IPS-11a (cell line): ENCODE results near the gene ACP3.
"Not testable (repeated sequence)": the region's sequence is repeated elsewhere in the genome, so short reads cannot be mapped to it uniquely, and the experiment has no call there.

Source experiments
- H3K4me3 ChIP-seq: one replicate; pipeline ENCODE4 v1.5.1; 2013; ENCODE audit warnings: low read depth, low read length, control low read depth

Gene ACP3, protein sequence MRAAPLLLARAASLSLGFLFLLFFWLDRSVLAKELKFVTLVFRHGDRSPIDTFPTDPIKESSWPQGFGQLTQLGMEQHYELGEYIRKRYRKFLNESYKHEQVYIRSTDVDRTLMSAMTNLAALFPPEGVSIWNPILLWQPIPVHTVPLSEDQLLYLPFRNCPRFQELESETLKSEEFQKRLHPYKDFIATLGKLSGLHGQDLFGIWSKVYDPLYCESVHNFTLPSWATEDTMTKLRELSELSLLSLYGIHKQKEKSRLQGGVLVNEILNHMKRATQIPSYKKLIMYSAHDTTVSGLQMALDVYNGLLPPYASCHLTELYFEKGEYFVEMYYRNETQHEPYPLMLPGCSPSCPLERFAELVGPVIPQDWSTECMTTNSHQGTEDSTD

DNA sequence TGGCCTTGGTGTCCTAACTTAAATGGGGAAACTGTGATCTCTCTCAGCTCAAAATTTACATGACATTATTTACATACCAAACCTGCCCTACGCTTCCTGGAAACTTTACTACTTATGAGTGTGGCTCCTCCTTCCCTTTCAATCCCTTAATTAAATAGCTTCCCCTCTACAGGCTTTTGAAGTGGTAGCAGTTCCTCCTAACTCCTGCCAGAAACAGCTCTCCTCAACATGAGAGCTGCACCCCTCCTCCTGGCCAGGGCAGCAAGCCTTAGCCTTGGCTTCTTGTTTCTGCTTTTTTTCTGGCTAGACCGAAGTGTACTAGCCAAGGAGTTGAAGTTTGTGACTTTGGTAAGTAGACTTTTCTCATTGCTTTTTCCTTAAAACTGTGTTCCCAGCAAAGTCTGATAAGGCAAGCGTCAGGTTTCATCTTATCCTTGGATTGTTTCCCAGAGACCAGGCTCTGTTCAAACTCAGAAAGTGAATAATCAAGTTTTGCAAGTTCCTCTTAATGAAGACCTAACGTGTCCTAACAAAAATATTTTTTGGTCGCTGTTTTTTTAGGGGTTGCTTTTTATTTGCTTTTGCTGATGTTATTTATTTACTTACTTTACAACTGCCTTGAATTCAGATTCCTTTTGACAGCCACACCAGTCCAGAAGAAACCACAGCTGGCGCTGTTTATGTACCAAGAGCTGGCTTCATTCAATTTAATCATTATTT is at the start of gene ACP3:
ACP3 (plus strand) TSS at position 179 of the 720 bp plus-strand sequence; CDS start at position 229, 50 bp downstream.
- H3K4me3 ChIP-seq: no peak within 1 kb of the TSS

GRCh38 chr3:132268956-132269355 is 48.3 kb upstream of the ACP3 start:
- no peak overlapping the region for H3K4me3 ChIP-seq

GRCh38 chr3:132273036-132273435 is 44.2 kb upstream of the ACP3 start:
- H3K4me3 ChIP-seq: no peak overlapping the region

- no peak overlapping the region for H3K4me3 ChIP-seq
Measured at GRCh38 chr3:132276228-132276906, 40.8 kb upstream of the ACP3 start.

DNA sequence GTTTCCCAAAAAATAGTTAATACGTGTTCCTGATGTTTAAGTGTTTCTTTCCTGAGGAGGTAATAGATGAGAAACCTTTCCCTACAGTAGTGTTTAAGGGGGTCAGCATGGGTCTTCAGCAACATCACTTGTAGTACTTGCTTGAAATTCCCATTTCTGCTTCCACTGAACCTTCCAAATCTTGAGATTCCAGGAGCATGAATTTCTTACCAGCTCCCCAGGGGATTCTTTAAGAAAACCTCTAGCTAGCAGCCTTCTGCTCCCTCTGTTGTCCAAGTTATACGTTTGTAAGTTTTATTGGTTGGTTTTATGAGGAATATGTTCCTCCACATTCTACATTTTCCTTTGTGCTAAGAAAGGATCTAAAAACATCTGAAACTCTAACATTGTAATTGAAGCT is 38.2 kb upstream of the ACP3 start:
- no peak overlapping the region for H3K4me3 ChIP-seq

GRCh38 chr3:132283440-132283839 is 33.8 kb upstream of the ACP3 start:
- no peak overlapping the region for H3K4me3 ChIP-seq

GRCh38 chr3:132283916-132284405 is 33.2 kb upstream of the ACP3 start:
- no peak overlapping the region for H3K4me3 ChIP-seq

DNA sequence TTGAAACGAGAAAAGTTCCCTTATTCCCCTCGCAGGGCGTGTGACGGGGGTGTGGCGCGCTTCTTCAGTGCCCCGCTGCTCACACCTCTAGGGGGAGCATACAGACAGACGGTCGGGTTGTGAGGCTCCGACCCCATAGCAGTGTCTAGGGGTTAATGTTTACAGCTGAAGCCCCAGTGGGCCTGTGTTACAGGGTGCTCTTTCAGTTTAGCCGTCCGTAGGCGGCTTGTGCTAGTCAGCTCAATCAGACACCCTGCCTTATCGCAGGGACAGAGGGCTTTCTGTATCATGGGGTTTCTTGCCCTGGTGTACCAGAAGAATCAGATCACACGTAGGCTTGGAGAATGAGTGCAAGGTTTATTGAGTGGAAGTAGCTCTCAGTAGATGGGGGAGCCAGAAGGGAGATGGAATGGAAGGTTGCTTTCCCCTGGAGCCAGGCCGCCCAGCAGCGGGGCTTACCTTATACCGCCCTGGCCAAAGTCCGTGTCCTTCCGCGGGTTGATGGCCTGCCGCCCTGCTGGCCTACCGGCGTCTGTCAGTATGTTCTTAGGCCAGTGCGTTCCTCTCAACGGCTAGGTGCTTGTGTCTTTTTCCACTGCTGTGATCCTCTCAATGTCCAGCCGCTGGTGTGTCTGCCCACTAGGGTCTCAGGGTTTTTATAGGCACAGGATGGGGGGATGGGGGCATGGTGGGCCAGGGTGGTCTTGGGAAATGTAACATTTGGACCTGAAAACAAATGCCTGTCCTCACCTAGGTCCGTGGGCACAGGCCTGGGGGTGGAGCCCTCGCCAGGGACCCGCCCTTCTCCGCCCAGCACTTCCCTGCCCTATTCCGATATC is 32.2 kb upstream of the ACP3 start:
- no peak overlapping the region for H3K4me3 ChIP-seq

GRCh38 chr3:132285620-132285945 is 31.6 kb upstream of the ACP3 start:
- H3K4me3 ChIP-seq: no peak overlapping the region

GRCh38 chr3:132286035-132286434 is 31.2 kb upstream of the ACP3 start:
- H3K4me3 ChIP-seq: no peak overlapping the region

- H3K4me3 ChIP-seq: no peak overlapping the region
Measured at GRCh38 chr3:132288357-132288756, 28.9 kb upstream of the ACP3 start.

GRCh38 chr3:132289316-132289715 is 27.9 kb upstream of the ACP3 start:
- H3K4me3 ChIP-seq: no peak overlapping the region

- H3K4me3 ChIP-seq: no peak overlapping the region
Measured at GRCh38 chr3:132290833-132291232, 26.4 kb upstream of the ACP3 start.

DNA sequence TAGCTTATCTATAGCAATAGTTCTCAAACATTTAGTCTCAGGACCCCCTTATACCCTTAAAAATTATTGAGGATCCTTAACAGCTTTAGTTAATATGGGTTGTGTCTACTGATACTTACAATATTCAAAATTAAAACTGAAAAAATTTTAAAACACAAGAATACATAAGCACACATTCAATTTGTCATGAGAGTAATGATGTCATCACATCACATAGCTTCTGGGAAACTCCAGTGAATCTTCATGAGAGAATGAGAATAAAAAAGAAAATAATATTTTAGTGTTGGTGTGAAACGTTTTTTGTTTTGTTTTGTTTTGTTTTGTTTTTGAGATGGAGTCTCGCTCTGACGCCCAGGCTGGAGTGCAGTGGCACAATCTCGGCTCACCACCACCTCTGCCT is 25.2 kb upstream of the ACP3 start:
- H3K4me3 ChIP-seq: no peak overlapping the region

DNA sequence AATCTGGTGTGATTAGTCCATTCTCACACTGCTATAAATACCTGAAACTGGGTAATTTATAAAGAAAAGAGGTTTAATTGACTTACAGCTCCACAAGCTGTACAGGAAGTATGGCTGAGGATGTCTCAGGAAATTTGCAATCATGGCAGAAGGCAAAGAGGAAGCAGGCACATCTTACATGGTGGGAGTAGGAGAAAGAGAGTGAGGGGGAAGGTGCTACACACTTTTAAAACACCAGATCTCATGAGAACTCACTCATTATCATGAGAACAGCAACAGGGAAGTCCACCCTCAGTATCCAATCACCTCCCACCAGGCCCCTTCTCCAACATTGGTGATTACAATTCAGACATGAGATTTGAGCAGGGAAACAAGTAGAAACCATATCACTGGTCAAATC is 24.0 kb upstream of the ACP3 start:
- no peak overlapping the region for H3K4me3 ChIP-seq

DNA sequence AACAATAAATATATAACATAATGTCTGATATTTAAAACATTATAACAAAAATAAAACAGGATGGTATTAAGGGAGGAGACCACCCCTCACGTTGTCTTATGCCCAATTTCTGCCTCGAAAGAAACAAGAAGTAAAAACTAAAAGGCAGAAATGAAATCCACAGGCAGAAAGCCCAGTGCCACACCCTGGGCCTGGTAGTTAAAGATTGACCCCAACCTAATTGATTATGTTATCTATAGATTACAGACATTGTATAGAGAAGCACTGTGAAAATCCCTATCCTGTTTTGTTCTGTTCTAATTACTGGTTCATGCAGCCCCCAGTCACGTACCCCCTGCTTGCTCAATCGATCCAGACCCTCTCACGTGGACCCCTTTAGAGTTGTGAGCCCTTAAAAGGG is 22.3 kb upstream of the ACP3 start:
- no peak overlapping the region for H3K4me3 ChIP-seq

GRCh38 chr3:132303336-132304201 is 13.6 kb upstream of the ACP3 start:
- not testable (repeated sequence) for H3K4me3 ChIP-seq

DNA sequence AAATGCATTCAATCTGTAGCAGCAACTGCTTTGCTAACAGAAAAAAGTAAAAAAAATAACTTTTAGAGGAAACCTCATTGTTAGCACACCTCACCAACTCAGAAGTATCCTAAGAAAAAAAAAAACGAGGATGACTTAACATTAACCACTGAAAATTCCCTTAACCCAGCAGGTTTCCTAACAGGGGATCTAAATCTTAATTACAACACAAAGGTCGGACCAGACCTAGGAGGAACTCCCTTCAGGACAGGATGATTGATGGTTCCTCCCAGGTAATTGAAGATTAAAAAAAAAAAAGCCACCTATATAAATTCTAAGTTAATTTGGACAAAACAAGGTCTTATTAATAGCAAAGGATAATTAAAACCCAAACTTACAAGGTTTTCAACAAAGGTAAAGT is 12.9 kb upstream of the ACP3 start:
- H3K4me3 ChIP-seq: not testable (repeated sequence)

DNA sequence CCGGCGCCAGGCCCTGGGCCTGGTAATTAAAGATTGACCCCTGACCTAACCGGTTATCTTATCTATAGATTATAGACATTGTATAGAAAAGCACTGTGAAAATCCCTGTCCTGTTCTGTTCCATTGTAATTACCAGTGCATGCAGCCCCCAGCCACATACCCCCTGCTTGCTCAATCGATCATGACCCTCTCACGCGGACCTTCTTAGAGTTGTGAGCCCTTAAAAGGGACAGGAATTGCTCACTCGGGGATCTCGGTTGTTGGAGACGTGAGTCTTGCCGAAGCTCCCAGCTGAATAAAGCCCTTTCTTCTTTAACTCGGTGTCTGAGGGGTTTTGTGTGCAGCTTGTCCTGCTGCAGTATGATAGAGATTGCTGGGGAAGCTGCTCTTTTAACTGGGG is 7.2 kb upstream of the ACP3 start:
- H3K4me3 ChIP-seq: not testable (repeated sequence)

DNA sequence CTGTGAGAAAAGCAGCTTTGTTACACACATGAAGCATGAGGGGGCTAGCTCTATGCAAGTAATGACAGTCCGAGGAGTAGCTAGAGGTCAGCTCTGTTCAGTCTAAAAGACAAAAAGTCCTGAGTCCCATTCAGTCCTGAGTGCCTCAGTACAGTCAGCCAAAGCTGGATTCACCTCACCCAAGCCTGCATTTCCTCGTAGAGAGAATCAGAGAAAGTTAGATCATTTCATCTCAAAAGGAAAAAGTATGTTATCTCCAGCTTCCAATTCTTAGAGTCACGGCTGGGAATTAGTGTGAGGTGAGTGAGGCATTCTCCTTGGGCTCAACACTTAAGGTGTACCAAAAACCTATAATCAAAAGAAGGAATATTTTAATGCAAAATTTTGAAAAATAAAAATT is 5.9 kb upstream of the ACP3 start:
- no peak overlapping the region for H3K4me3 ChIP-seq
